ENCODE measurements around the gene REPS2.

- TF ChIP-seq CTCF (IDR thresholded peaks at IDR 0.05) (no peak), POLR2A (IDR thresholded peaks at IDR 0.05) (no peak)
Observed at GRCh38 chrX:17021851-17022604, 75.6 kb downstream of the REPS2 start.
